Mucosa of rectum (tissue), 2 donors: ENCODE results near the gene NEMF.

Experiments
- H3K27ac ChIP-seq, 2 donors: one replicate each; pipeline ENCODE4 v1.7.0; 2013; ENCODE audit warnings: inconsistent platforms in 2 of 2, low read depth in 2 of 2, low read length in 2 of 2
- H3K27me3 ChIP-seq, 2 donors: one replicate each; pipeline ENCODE4 v1.7.0; 2013; ENCODE audit warnings: low read length in 2 of 2; ENCODE audit not compliant: control insufficient read depth in 2 of 2, insufficient read depth in 2 of 2
- H3K36me3 ChIP-seq, 2 donors: one replicate each; pipeline ENCODE4 v1.7.0; 2013; ENCODE audit warnings: low read length in 2 of 2; ENCODE audit not compliant: control insufficient read depth in 2 of 2, insufficient read depth in 2 of 2
- H3K4me1 ChIP-seq, 2 donors: one replicate each; pipeline ENCODE4 v1.7.0; 2013; ENCODE audit warnings: low read length in 2 of 2, mild to moderate bottlenecking in 1 of 2; ENCODE audit not compliant: control insufficient read depth in 2 of 2, insufficient read depth in 2 of 2
- H3K4me3 ChIP-seq, 2 donors: one replicate each; pipeline ENCODE4 v1.7.0; 2013; ENCODE audit warnings: low read length in 2 of 2
- H3K9ac ChIP-seq, 2 donors: one replicate each; pipeline ENCODE4 v1.7.0; 2013; ENCODE audit warnings: low read length in 2 of 2, low read depth in 1 of 2, mild to moderate bottlenecking in 1 of 2
- H3K9me3 ChIP-seq, 2 donors: one replicate each; pipeline ENCODE4 v1.7.0; 2013; ENCODE audit warnings: low read length in 2 of 2; ENCODE audit not compliant: control insufficient read depth in 2 of 2
- donor health status: healthy.
- donor health status: Normal muscosa, but diverticular disease.

Gene NEMF

GRCh38 chr14:49863487-49864281 lies 11.1 kb upstream of the NEMF start:
- Histone ChIP-seq H3K4me3 (peak overlapping the region; percentile 91 to 96), H3K9me3 (no peaks in the 10 kb centered on the region), H3K36me3 (no peaks in the 10 kb centered on the region), H3K4me1 (peaks cover 14 to 18% of the 10 kb centered on the region in 2 donors), H3K27me3 (no peaks in the 10 kb centered on the region), H3K9ac (peak overlapping the region; percentile 99 to 100), H3K27ac (peak overlapping the region; percentile 99)

- Histone ChIP-seq H3K4me1 (peaks cover 9 to 12% of the 10 kb centered on the region in 2 donors), H3K9me3 (no peaks in the 10 kb centered on the region), H3K27ac (peak overlapping the region; percentile 99), H3K4me3 (peak overlapping the region; percentile 76 to 92), H3K27me3 (no peaks in the 10 kb centered on the region), H3K9ac (peak overlapping the region; percentile 92 to 99), H3K36me3 (no peaks in the 10 kb centered on the region)
Observed at GRCh38 chr14:49862089-49862673, 9.6 kb upstream of the NEMF start.

GRCh38 chr14:49861699-49862088 lies 9.1 kb upstream of the NEMF start:
- no peaks in the 10 kb centered on the region for H3K36me3 ChIP-seq
- H3K4me1 ChIP-seq = peaks cover 9 to 12% of the 10 kb centered on the region in 2 donors
- H3K27ac ChIP-seq = peak overlapping the region; percentile 99
- no peaks in the 10 kb centered on the region for H3K27me3 ChIP-seq
- H3K4me3 ChIP-seq = peak overlapping the region; percentile 76 to 92
- H3K9me3 ChIP-seq = no peaks in the 10 kb centered on the region
- H3K9ac ChIP-seq = peak overlapping the region; percentile 92 to 99

GRCh38 chr14:49860988-49861698 lies 8.6 kb upstream of the NEMF start:
- peak overlapping the region; percentile 99 for H3K27ac ChIP-seq
- H3K27me3 ChIP-seq = no peaks in the 10 kb centered on the region
- peak overlapping the region; percentile 76 to 92 for H3K4me3 ChIP-seq
- no peaks in the 10 kb centered on the region for H3K36me3 ChIP-seq
- no peaks in the 10 kb centered on the region for H3K9me3 ChIP-seq
- H3K9ac ChIP-seq = peak overlapping the region; percentile 92 to 99
- H3K4me1 ChIP-seq = peaks cover 9 to 12% of the 10 kb centered on the region in 2 donors

DNA sequence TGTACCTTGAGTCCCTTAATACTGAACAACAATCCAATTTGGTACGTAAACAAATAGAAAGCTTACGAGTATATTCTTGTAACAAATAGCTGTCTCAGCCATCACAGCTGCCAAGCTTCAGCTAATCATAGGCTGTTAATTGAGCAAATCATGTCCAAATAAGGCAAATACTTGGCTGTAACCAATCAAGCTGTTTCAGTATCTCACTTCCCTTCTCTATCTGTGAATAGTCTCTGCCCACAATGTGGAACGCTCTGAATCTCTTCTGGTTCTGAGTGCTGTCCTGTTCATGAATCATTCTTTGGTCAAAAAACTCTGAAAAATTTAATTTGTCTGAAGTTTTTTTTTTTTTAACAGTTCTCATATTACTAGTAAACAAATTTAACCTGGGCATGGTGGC lies 5.8 kb upstream of the NEMF start:
- no peak overlapping the region for H3K27ac ChIP-seq
- no peak overlapping the region for H3K9ac ChIP-seq
- H3K27me3 ChIP-seq = no peaks in the 10 kb centered on the region
- no peak overlapping the region for H3K4me3 ChIP-seq
- peaks cover 4 to 5% of the 10 kb centered on the region in 2 donors for H3K4me1 ChIP-seq
- H3K36me3 ChIP-seq = no peaks in the 10 kb centered on the region
- H3K9me3 ChIP-seq = no peaks in the 10 kb centered on the region

DNA sequence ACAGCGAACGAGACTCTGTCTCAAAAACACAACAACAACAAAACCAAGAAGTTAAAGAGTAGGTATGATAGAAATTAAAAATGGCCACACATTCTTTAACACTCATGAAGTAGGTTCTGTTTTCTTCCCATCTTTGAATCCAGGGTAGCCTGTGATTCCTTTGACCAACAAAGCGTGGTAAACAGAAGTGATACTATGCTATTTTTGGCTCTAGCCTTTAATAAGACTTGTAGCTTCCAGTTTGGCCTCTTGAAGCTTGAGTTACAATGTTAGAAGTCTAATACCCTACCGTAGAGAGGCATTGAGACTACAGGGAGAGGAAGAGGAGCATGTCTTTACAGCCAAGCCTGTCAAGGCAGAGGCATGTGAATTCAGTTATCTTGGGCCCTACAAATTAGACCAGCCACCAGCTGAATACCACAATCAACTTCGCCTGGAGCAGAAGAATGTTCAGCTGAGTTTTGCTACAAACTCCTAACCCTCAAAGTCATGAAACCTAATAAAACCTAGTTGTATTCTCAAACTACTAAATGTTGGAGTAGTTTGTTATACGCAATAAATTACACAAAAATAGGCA lies 4.9 kb upstream of the NEMF start:
- Histone ChIP-seq H3K4me3 (no peak overlapping the region), H3K9me3 (no peaks in the 10 kb centered on the region), H3K9ac (no peak overlapping the region), H3K27ac (no peak overlapping the region), H3K4me1 (peaks cover 0 to 5% of the 10 kb centered on the region in 2 donors), H3K27me3 (no peaks in the 10 kb centered on the region), H3K36me3 (no peaks in the 10 kb centered on the region)

DNA sequence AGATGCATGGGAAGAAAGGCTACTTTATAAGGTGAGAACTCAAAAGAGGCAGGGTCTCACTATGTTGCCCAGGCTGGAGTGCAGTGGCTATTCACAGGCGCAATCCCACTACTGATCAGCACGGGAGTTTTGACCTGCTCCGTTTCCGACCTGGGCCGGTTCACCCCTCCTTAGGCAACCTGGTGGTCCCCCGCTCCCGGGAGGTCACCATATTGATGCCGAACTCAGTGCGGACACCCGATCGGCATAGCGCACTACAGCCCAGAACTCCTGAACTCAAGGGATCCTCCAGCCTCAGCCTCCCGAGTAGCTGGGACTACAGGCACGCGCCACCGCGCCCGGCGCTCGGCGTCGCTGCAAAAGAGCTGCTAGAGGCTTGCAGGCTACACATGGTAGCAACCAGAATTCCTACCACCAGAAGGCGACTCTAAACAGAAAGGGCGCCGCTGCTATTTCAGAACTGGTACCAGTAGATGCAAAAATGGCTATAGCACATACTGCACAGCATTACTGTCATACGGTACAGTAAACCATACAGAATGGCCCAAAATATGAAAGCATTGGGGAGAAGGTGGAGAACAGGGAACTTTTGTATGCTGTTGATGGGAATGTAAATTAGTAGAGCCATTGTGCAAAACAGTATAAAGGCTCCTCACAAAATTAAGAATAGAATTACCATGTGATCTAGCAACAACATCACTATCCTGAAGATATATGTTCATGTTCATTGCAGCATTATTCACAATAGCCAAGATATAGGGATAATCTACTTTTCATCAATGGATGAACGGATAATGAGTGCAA lies 1.2 kb upstream of the NEMF start:
- peaks cover 5 to 14% of the 10 kb centered on the region in 2 donors for H3K36me3 ChIP-seq
- peak overlapping the region in 1 of 2 donors; percentile 91 for H3K27ac ChIP-seq
- no peak overlapping the region for H3K9ac ChIP-seq
- H3K27me3 ChIP-seq = no peaks in the 10 kb centered on the region
- peak overlapping the region; percentile 97 to 100 for H3K4me3 ChIP-seq
- no peaks in the 10 kb centered on the region for H3K9me3 ChIP-seq
- H3K4me1 ChIP-seq = peaks cover 4 to 12% of the 10 kb centered on the region in 2 donors

DNA sequence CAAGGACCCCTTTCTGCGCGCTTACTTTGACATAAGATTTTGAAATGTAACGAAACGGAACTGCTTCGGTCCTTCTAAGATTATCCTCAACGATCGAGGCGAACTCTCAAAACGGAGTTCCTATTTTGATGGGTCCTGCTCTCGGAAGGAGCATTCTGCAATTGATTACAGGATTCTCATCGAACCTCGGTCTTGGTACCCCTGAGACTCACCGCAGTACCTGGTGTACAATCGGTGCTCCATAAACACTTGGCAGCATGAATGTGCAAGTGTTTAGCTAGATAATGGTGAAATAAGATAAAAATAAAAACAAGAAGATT lies 530 bp upstream of the NEMF start:
- Histone ChIP-seq H3K4me3 (peak overlapping the region; percentile 97 to 100), H3K9me3 (no peaks in the 10 kb centered on the region), H3K36me3 (peaks cover 5 to 14% of the 10 kb centered on the region in 2 donors), H3K27ac (peak overlapping the region; percentile 91 to 92), H3K4me1 (peaks cover 4 to 12% of the 10 kb centered on the region in 2 donors), H3K27me3 (no peaks in the 10 kb centered on the region), H3K9ac (peak overlapping the region; percentile 99 to 100)

DNA sequence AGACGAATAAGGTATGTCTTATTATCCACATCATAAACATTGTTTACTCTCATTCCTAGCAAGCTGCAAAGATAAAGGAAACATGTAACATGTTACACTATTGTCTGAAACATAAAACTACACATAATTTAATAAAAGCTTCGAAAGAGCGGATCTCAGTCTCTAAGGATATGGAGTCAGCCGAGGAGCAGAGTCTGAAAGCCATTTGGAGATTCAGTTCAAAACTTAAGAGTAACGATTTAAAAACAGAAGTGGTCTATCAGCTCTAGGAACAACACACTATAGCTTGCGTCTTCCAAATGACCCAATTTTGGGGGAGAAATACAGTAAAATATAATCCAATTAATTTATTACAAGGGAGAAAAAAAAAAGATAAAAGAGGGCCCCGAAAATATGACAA lies 775 bp downstream of the NEMF start:
- H3K9ac ChIP-seq = peak overlapping the region; percentile 99 to 100
- H3K9me3 ChIP-seq = no peaks in the 10 kb centered on the region
- H3K4me1 ChIP-seq = peaks cover 4 to 12% of the 10 kb centered on the region in 2 donors
- peak overlapping the region; percentile 97 to 100 for H3K4me3 ChIP-seq
- peaks cover 5 to 14% of the 10 kb centered on the region in 2 donors for H3K36me3 ChIP-seq
- H3K27me3 ChIP-seq = no peaks in the 10 kb centered on the region
- peak overlapping the region; percentile 91 to 92 for H3K27ac ChIP-seq
